ENCODE measurements around the gene FIBCD1. TPM values are rescaled to one million over a fixed set of nuclear protein-coding genes. Genes with fewer than 3 reads are reported as not detected.

FIBCD1 gene
- total and polyA plus RNA-seq, 2 experiments from 2014 or later: 20.2 to 23.7 TPM

DNA sequence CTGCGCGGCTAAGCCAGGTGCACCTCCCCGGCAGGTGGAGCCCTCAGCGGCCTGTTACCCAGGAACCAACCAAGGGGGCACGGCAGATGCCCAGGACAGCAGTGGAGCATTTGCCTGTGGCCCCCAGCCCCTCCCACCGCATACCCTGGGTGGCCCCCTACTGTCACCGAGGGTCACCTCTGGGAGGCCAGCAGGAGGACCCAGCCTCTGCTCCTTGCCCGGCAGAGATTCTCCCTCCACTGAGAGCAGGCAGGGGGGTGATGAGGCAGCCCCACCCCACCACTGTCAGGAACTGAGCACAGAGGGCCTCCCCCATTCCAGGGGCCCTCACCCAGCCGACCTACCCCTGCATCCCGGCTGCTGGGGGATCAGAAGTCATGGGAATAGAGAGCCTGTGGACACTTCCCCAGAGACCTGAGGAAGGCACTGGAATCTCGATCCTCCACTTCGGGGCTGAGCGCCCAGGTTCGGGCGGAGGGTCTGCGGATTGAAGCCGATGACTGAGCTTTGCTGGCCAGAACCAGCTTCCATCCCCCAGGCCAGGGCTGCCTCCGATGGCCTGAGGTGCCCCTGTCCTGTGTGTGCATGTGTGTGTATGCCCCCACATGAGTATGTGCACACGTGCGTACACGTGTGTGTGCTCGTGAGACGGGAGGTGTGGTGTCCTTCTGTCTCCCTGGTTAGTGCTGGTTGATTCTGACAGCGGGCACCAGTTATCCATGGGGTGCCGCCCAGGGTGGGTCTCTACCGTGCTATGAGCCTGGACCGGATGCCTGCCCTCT lies 42.6 kb downstream of the FIBCD1 start, which contains the start of gene QRFP:
Gene QRFP (minus strand): TSS at position 580 of the 782 bp plus-strand sequence. CDS start 2,974 bp downstream, outside the sequence.
- H3K9me2 ChIP-seq (ENCODE audit: insufficient read depth): no peaks in the 10 kb centered on the region
- no peaks in the 10 kb centered on the region for H3K9me3 ChIP-seq (ENCODE audit: low read depth)
- 33 to 47% methylated on average over 20 to 25 of the region's 27 CpGs for WGBS, 2 experiments (ENCODE audit: low coverage in 1 of 2, low lambda C conversion rate in 2 of 2, missing lambda C conversion rate in 2 of 2)
- TF ChIP-seq EZH2 (IDR thresholded peaks at IDR 0.05; ENCODE audit: insufficient read depth, poor library complexity, severe bottlenecking) (no peak), EZH2phosphoT487 (IDR thresholded peaks at IDR 0.05; ENCODE audit: insufficient read depth, low read depth) (no peak)
- no peak within 1 kb of the TSS for H2AFZ ChIP-seq
- H3K4me2 ChIP-seq (ENCODE audit: unreplicated experiment): no peak within 1 kb of the TSS
- no peak for DNase-seq
- no peaks in the 10 kb centered on the region for H3K4me1 ChIP-seq (ENCODE audit: insufficient read depth)
- peaks cover 12% of the 10 kb centered on the region; the same call in 1 of the 2 replicates for H3K36me3 ChIP-seq (ENCODE audit: low read depth)
- H3K27me3 ChIP-seq (replicated peaks; ENCODE audit: insufficient read depth): no peaks in the 10 kb centered on the region
- no peaks in the 10 kb centered on the region for H4K20me1 ChIP-seq (ENCODE audit: insufficient read depth)
- H3F3A ChIP-seq (ENCODE audit: insufficient read depth): peaks cover 9% of the 10 kb centered on the region; the same call in 1 of the 2 replicates
- in situ Hi-C loops (cut with MboI): no loop called here
- no peak within 1 kb of the TSS for H3K4me3 ChIP-seq
- H3K9ac ChIP-seq: no peak within 1 kb of the TSS
- no peak within 1 kb of the TSS for H3K27ac ChIP-seq
- no peaks in the 10 kb centered on the region for H3K79me2 ChIP-seq (ENCODE audit: insufficient read depth)

DNA sequence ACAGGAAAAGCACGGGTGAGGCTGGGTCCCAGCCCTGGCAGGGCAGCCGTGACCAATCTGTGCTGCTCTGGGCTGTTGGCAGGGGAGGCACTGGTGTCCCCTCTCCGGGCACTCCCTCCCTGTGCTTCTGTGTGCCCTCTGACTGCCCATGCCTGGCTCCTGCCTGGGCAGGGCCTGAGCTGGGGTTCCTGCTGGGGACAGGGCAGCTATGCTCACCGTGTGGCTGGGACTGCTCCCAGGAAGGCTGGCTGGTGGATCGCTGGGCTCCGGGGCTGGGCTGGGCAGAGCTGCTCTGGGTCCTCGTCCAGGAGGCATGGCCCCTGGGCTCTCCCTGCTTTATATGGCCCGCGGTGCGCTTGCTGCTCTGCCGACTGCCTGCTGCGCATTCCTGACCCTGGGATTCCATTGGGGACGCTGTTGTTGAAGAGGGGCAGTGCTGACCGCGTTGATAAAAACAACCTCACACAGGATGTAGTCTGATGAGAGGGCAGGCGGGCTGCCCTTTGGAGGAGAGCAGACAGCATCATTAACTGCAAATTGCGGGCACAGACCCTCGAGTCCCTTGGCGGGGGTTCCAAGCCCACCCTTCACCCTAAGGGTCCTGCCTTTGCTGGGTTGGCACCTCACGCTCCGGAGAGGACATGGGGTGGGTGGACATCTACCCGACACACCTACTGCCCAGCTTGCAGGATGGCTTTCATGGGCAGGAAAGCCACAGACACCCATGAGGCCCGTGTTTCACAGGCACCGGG lies 43.4 kb downstream of the FIBCD1 start:
- H3K27ac ChIP-seq: no peak overlapping the region
- H3K36me3 ChIP-seq (ENCODE audit: low read depth): peaks cover 17% of the 10 kb centered on the region
- no peaks in the 10 kb centered on the region for H3K9me2 ChIP-seq (ENCODE audit: insufficient read depth)
- H3K4me1 ChIP-seq (ENCODE audit: insufficient read depth): no peaks in the 10 kb centered on the region
- H3K9me3 ChIP-seq (ENCODE audit: low read depth): no peaks in the 10 kb centered on the region
- H2AFZ ChIP-seq: no peak overlapping the region
- H3K27me3 ChIP-seq (replicated peaks; ENCODE audit: insufficient read depth): no peaks in the 10 kb centered on the region
- TF ChIP-seq EZH2 (IDR thresholded peaks at IDR 0.05; ENCODE audit: insufficient read depth, poor library complexity, severe bottlenecking): no peak
- no peak overlapping the region for H3K4me2 ChIP-seq (ENCODE audit: unreplicated experiment)
- peaks cover 9% of the 10 kb centered on the region; the same call in 1 of the 2 replicates for H3F3A ChIP-seq (ENCODE audit: insufficient read depth)
- H3K79me2 ChIP-seq (ENCODE audit: insufficient read depth): no peaks in the 10 kb centered on the region
- H3K9ac ChIP-seq: no peak overlapping the region
- DNase-seq: peak; percentile 30
- in situ Hi-C loops (cut with MboI): no loop called here
- H3K4me3 ChIP-seq: no peak overlapping the region
- WGBS, 2 experiments (ENCODE audit: low coverage in 1 of 2, low lambda C conversion rate in 2 of 2, missing lambda C conversion rate in 2 of 2): 41 to 49% methylated on average over 23 to 24 of the region's 24 CpGs
- no peaks in the 10 kb centered on the region for H4K20me1 ChIP-seq (ENCODE audit: insufficient read depth)

DNA sequence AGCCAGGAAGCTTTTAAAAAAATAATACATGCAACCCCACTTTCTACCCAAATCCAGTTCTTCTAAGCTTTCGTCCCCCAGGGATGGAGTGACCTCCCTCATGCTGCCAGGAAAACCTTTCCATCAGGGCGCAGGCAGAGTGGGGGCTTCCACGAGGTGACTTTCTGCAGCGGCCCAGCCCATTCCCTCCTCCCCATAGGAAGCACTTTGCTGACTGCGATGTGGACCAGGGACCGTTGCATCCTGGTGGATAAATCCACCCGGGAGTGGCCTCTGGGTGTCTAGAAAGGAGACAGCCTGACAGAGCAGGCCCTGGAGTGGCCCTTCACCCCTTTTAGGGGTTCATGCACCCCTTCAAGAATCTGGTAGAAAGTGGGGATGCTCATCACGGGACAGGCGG lies 44.0 kb downstream of the FIBCD1 start:
- 64 to 69% methylated on average over 9 of the region's 9 CpGs for WGBS, 2 experiments (ENCODE audit: low coverage in 1 of 2, low lambda C conversion rate in 2 of 2, missing lambda C conversion rate in 2 of 2)
- H4K20me1 ChIP-seq (ENCODE audit: insufficient read depth): no peaks in the 10 kb centered on the region
- no peak overlapping the region for H3K4me3 ChIP-seq
- TF ChIP-seq EZH2 (IDR thresholded peaks at IDR 0.05; ENCODE audit: insufficient read depth, poor library complexity, severe bottlenecking): no peak
- TF ChIP-seq EZH2phosphoT487 (IDR thresholded peaks at IDR 0.05; ENCODE audit: insufficient read depth, low read depth): no peak
- H3K4me2 ChIP-seq (ENCODE audit: unreplicated experiment): no peak overlapping the region
- H3K9ac ChIP-seq: no peak overlapping the region
- H3K9me3 ChIP-seq (ENCODE audit: low read depth): no peaks in the 10 kb centered on the region
- in situ Hi-C loops (cut with MboI): no loop called here
- H2AFZ ChIP-seq: no peak overlapping the region
- H3K4me1 ChIP-seq (ENCODE audit: insufficient read depth): no peaks in the 10 kb centered on the region
- H3K27me3 ChIP-seq (replicated peaks; ENCODE audit: insufficient read depth): no peaks in the 10 kb centered on the region
- H3K9me2 ChIP-seq (ENCODE audit: insufficient read depth): no peaks in the 10 kb centered on the region
- no peaks in the 10 kb centered on the region for H3K79me2 ChIP-seq (ENCODE audit: insufficient read depth)
- H3K27ac ChIP-seq: no peak overlapping the region
- H3F3A ChIP-seq (ENCODE audit: insufficient read depth): peaks cover 9% of the 10 kb centered on the region; the same call in 1 of the 2 replicates
- H3K36me3 ChIP-seq (ENCODE audit: low read depth): peaks cover 21% of the 10 kb centered on the region
- DNase-seq: no peak

DNA sequence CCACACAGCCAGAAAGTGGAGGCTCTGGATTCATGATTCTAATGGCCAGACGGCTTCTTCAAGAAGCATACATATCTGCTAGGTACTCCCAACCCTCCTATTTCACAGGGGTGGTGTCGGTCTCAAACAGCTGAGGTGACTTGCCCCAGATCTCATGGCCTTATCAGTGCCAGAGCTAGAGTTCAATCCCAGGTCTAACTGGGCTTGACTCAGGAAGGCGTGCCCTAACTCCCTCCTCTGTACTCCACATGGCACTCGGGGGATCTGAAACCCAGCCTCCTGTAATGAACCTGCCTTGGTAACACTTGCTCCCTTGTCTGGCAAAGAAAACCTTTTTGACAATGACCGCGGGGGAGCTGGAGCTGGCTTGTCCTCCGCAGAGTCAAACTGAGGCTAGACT lies 44.5 kb downstream of the FIBCD1 start:
- H3F3A ChIP-seq (ENCODE audit: insufficient read depth): peaks cover 9% of the 10 kb centered on the region; the same call in 1 of the 2 replicates
- H3K27ac ChIP-seq: no peak overlapping the region
- H4K20me1 ChIP-seq (ENCODE audit: insufficient read depth): no peaks in the 10 kb centered on the region
- H3K9me2 ChIP-seq (ENCODE audit: insufficient read depth): no peaks in the 10 kb centered on the region
- H3K9ac ChIP-seq: no peak overlapping the region
- H3K4me2 ChIP-seq (ENCODE audit: unreplicated experiment): no peak overlapping the region
- H2AFZ ChIP-seq: no peak overlapping the region
- in situ Hi-C loops (cut with MboI): no loop called here
- no peaks in the 10 kb centered on the region for H3K27me3 ChIP-seq (replicated peaks; ENCODE audit: insufficient read depth)
- WGBS, 2 experiments (ENCODE audit: low coverage in 1 of 2, low lambda C conversion rate in 2 of 2, missing lambda C conversion rate in 2 of 2): 69 to 75% methylated on average over 7 of the region's 7 CpGs
- H3K9me3 ChIP-seq (ENCODE audit: low read depth): no peaks in the 10 kb centered on the region
- no peak for DNase-seq
- no peak overlapping the region for H3K4me3 ChIP-seq
- H3K36me3 ChIP-seq (ENCODE audit: low read depth): peaks cover 21% of the 10 kb centered on the region
- TF ChIP-seq EZH2phosphoT487 (IDR thresholded peaks at IDR 0.05; ENCODE audit: insufficient read depth, low read depth) (no peak), EZH2 (IDR thresholded peaks at IDR 0.05; ENCODE audit: insufficient read depth, poor library complexity, severe bottlenecking) (no peak)
- no peaks in the 10 kb centered on the region for H3K79me2 ChIP-seq (ENCODE audit: insufficient read depth)
- no peaks in the 10 kb centered on the region for H3K4me1 ChIP-seq (ENCODE audit: insufficient read depth)
